NCI-H2196 (cell line): Measurements from ENCODE around the gene WNT3.
"Not testable (repeated sequence)": the region's sequence is repeated elsewhere in the genome, so short reads cannot be mapped to it uniquely, and the experiment has no call there.

ENCODE experiments used
- DNase-seq: peaks from one replicate; lab custom pipeline; 2025; ENCODE audit not compliant: unreplicated experiment; lab: John Stamatoyannopoulos, UW

Gene WNT3

GRCh38 chr17:46818316-46818928 is at the start of gene WNT3:
Gene WNT3 (minus strand): TSS chr17:46818692. CDS start chr17:46818597, 95 bp downstream.
- DNase-seq = no peak

GRCh38 chr17:46866747-46867146 is 48.3 kb upstream of the WNT3 start:
- no peak for DNase-seq

GRCh38 chr17:46866325-46866724 is 47.8 kb upstream of the WNT3 start:
- DNase-seq = no peak

- DNase-seq = no peak
These were observed 46.6 kb upstream of the WNT3 start for GRCh38 chr17:46865100-46865499.

GRCh38 chr17:46863383-46864121 is 45.1 kb upstream of the WNT3 start:
- DNase-seq = no peak

- DNase-seq = no peak
These were observed 44.5 kb upstream of the WNT3 start for GRCh38 chr17:46862949-46863348.

GRCh38 chr17:46859996-46860395 is 41.5 kb upstream of the WNT3 start:
- DNase-seq = no peak

GRCh38 chr17:46857600-46857999 is 39.1 kb upstream of the WNT3 start:
- DNase-seq = no peak

- DNase-seq = no peak
These were observed 36.5 kb upstream of the WNT3 start for GRCh38 chr17:46854948-46855347.

- no peak for DNase-seq
These were observed 36.0 kb upstream of the WNT3 start for GRCh38 chr17:46854515-46854914.

GRCh38 chr17:46853896-46854444 is 35.5 kb upstream of the WNT3 start:
- no peak for DNase-seq

- peak; percentile 71 for DNase-seq
These were observed 32.7 kb upstream of the WNT3 start, which contains the start of gene WNT9B for GRCh38 chr17:46851029-46851741. Gene WNT9B (plus strand): TSS chr17:46851583. CDS start chr17:46851639, 56 bp downstream.

GRCh38 chr17:46850688-46851028 is 32.2 kb upstream of the WNT3 start:
- no peak for DNase-seq

GRCh38 chr17:46848534-46848933 is 30.0 kb upstream of the WNT3 start:
- DNase-seq = no peak

- DNase-seq = no peak
These were observed 29.0 kb upstream of the WNT3 start for GRCh38 chr17:46847204-46848191.

GRCh38 chr17:46842835-46843234 is 24.3 kb upstream of the WNT3 start:
- DNase-seq = no peak

GRCh38 chr17:46841561-46842379 is 23.3 kb upstream of the WNT3 start:
- DNase-seq = peak; percentile 22

- not testable (repeated sequence) for DNase-seq
These were observed 22.1 kb upstream of the WNT3 start for GRCh38 chr17:46840596-46840995.

GRCh38 chr17:46839211-46839610 is 20.7 kb upstream of the WNT3 start:
- DNase-seq = no peak

- DNase-seq = no peak
These were observed 19.0 kb upstream of the WNT3 start for GRCh38 chr17:46837521-46837920.
